ENCODE measurements around the gene SIDT1.

The SIDT1 gene

DNA sequence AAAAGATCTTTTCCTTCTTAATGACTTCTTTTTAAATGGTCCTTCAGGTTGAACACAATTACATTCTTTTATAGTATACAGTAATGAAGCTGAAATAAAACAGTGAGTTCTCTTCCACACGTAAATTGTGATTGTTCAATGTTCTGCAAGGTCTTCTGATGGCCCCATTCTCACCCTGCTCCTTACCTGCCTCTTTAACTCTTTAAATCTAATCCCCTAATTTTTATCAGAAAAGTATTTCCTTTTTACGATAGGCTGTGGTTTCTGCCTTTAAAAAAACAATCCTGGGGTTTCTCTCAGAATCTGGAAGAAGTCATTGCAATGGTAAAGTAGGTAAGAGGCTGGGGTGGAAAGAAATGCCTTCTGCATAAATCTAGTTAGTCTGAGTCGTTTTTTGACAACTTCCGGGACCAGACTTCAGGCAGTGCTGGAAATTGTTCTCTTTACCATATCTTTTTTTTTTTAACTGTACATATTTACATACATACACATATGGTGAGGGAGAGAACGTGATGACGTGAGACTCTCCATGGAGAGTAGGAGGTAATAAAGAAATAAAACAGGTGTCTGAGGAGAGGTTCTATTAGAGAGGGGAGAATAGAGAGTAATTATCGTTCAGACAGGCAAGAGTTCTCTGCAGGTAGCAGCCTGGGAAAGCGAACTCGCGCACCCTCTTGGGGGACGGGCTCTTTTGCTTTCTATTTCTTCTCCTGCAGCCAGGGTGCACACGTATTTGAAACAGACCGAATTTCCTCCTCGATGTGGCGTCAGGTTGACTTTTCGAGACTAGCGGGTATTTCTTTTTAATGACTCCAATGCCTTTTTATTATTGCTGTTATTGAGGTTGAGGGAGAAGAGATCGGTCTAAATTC, at the start of gene SIDT1:
Gene SIDT1 (plus strand): TSS at position 730 of the 872 bp plus-strand sequence. CDS start 467 bp downstream, outside the sequence.
- DNase-seq (ENCODE audit: low read depth): peak; percentile 9

DNA sequence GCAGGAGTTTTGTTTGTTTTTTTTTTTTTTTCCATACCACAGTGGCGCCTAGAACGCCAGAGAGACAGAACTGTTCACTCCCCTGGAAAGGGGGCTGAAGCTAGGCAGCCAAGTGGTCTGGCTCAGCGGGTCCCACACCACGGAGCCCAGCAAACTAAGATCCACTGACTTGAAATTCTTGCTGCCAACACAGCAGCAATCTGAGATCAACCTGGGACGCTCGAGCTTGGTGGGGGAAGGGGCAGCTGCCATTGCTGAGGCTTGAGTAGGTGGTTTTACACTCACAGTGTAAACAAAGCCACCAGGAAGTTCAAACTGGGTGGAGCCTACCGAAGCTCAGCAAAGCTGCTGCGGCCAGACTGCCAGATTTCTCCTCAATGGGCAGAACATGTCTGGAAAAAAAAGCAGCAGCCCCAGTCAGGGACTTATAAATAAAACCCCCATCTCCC, 47.2 kb upstream of the SIDT1 start:
- no peak for DNase-seq (ENCODE audit: low read depth)

DNA sequence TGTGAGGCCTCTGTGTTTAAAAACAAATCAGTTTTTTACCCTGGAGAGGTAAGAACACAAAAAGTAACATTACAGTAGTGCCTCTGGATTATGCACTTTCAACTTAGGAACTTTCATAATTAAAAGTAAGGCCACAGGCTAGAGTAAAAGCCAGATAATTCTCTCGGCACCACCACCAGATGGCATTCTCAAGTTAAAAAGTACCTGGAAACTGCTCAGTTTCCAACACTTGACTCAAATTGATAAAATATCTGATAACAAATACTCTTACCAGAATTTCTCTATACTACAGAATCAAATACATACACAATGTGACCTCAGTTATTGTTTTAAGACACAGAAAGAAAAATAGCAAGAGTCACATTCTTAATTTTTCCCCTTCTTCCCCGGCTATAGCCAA, 37.3 kb upstream of the SIDT1 start:
- peak; percentile 47 for DNase-seq (ENCODE audit: low read depth)

DNA sequence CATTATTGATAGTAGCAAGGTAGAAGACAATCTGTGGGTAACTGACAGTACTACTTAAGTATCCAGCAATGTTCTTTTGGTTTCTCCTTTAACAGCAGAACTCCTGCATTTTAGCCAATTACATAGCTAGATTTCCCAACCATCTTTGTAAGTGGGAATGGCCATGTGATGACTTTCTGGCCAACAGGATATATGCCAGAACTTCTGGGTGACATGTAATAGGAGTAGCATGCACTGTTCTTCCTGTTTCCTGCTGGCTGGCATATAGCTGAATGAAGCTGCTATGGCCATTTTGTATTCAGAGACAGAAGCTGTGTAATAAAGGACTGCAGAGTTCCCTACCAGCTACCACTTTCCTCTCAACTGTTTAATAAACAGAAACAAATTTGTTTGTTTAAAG, 35.4 kb upstream of the SIDT1 start:
- DNase-seq (ENCODE audit: low read depth): peak; percentile 53

DNA sequence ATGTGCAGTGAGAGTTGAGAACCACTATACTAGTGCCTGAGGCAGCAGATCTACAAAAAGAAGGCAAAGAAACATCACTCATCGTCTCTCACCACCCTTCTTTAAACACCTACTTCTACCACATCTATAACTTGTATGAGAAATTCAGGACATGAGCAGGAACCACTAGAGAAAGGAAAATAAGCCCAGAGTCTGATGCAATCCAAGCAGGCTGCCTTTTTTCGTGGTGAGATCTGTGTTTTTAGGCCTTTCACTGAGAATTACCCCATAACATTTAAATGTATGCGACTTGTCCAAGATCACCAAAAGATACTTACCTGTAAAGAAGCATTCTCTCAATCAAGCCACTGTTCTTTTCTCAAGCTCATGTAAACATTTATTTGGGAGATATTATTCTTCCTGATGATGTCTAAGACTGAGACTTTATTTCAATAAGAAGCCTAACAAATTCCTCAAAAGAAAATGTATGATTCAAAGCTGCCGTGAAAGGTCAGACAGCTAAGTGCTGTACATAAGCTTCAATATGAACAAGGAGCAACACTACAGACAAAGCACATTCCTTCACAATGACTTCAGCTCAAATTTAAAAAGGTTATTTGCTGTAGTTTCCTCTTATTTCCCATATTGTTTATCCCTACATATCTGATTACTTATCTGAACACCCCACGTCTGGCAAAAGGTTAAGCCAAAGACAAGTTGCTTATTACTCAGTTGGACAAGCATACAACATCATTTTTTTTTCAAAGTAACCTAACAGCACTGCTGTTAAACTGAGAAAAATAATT, 33.9 kb upstream of the SIDT1 start:
- DNase-seq (ENCODE audit: low read depth): peak; percentile 66

DNA sequence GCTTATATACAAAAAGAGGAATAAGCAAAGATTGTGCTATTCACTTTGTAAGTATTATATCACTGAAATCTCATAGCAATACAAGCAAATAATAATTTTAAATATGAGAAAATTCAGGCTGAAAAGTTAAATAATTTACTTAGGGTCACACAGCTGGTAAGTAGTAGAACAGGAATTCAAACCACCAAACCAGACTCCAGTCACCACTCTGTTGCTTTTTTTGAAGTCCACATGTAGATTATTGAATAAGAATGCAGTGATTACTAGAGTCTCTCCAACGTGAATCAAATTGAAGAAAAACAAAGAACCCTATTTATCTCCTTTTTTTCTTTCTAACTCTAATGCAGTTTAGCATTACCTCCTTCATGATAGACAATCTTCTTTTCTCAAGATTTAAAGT, 33.3 kb upstream of the SIDT1 start:
- no peak for DNase-seq (ENCODE audit: low read depth)

DNA sequence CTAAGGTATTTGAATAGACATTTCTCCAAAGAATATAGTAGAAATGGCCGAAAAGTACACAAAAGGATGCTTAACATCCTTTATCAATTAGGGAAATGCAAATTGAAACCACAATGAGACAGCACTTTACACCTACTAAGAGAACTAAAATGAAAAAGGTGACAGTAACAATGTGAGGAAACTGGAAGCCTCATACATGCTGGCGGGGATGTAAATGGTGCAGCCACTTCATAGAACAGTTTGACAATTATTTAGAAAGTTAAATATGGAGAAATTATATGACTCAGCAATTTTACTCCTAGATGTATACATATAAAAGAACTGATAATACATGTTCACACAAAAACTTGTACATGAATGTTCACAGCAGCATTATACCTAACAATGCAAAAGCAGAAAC, 30.8 kb upstream of the SIDT1 start:
- DNase-seq (ENCODE audit: low read depth): no peak

DNA sequence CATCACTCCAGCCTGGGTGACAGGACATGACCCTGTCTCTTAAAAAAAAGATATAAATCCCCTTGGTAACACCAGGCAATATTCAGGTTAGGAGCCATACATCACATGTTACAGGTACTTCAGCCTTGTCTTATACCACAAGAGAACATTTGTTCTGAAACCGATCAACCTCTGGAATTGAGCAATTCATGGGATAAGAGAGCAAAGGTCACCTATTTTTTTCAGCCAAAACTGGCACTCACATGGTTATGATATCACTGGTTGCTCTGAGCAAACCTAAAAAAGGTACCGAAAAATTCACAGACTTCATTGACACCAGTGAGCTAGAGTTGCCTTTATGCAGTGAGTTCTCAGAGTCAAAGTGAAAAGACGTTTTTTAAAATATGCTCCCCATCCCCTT, 26.5 kb upstream of the SIDT1 start:
- no peak for DNase-seq (ENCODE audit: low read depth)

DNA sequence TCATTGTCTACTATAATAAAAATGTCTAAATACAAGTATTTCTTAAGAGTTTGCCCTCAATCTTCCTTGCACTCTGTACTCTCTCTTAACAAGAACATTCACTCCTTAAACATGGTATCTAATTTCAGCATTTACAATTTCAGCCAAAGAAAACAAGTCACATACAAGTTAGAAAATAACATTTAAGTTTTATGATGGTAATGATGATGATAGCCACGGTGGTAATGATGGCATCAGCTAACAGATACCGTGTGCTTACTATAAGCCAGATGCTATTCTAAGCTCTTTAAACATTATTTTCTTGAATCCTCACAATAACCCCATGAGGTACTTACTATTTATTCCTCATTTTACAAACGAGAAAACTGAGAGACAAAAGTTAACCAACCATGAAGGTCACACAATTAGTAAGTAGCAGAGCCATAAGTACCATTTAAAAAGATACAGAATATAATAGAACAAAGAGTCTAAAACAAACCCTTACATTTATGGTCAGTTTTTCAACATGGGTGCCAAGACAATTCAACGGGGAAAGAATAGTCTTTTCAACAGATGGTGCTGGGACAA, 24.8 kb upstream of the SIDT1 start:
- DNase-seq (ENCODE audit: low read depth): no peak

DNA sequence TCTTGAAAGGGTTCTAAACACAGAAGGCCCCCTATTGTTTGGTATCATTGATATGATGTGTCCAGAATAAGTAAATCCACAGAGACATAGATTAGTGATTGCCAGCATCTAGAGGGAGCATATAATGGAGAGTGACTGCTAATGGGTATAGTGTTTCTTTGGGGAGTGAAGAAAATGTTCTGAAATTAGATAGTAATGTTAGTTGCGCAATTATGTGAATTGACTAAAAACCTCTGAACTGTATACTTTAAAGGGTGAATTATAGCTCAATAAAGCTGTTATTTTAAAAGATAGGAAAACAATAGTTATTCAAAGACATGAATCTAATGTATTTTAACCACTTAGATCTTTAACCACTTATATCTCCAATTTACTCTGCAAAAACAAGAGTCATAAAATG, 23.4 kb upstream of the SIDT1 start:
- no peak for DNase-seq (ENCODE audit: low read depth)

DNA sequence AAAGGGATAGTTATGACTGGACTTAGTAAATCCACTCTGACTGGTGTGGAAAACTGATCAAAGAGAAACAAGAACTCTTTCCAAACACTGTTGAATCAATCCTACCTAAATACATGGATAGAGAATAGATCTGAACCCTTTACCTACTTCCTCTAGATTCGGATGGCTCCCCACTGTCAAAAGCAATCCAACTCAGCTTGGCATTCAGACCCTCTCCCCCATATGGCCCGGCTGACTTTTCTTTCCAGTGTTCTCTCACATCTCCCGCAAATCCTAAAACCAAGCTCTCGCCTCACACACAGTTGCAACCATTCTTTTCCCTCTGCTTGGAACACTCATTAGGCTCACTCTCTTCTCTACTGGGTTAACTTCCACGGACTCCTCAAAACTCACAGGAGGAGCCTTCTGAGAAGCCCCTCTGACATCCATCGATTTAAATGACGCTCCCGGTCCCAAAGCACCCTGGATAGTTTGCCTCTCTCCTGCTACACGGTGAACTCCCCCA, 18.0 kb upstream of the SIDT1 start:
- no peak for DNase-seq (ENCODE audit: low read depth)

DNA sequence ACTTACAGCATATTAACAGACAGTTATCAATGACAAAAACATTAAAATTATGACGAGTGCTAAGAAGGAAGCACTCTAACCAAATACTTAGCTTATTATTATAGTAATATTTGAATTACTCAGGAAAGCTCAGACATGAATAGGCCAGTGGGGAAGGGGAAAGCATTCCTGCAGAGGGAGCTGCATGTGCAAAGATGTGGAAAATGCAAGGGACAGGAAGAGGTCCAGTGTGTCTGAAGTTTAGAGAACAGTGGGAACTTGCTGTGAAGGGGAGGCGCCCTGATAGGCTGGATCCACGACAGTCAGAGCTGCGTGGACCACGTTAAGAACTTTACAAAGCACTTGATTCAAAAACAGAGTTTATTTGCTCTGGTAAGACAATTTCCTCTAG, 16.2 kb upstream of the SIDT1 start:
- DNase-seq (ENCODE audit: low read depth): no peak

DNA sequence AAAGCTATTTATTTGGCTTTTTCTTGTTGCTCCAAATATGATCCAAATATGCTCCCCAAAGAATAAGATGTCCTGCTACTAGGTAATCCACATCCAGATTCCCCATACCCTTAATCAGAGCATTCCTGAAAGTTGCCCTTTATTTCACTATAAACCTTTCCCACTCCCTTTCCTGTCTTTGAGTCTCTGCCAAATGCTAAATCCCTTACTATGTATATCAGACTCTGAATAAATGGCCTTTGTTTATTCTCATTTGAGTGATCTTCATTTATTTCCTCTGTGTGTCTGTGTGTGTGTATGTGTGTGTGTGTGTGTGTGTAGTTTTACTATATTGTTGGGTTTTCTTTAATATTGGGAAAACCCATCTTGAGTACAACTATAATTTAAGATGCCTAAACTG, 10.4 kb upstream of the SIDT1 start:
- DNase-seq (ENCODE audit: low read depth): no peak

DNA sequence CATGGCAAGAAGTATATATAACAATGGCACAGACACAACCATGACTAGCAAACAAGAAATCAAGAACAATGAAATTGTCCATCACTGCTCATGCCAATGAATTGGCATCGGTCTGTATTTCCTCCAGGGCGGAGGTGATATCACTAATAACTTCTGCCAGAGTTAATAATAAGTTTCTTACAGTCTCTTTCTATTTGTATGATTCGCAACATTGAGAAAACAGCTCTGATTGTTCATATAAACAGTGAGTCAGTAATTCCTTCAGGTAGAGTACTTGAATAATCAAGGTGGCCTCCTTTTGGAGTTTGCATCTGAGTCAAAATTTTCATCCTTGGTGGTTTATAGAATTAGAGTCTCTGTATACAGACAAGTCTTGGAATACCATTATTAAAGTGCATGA, 9.1 kb upstream of the SIDT1 start:
- no peak for DNase-seq (ENCODE audit: low read depth)

DNA sequence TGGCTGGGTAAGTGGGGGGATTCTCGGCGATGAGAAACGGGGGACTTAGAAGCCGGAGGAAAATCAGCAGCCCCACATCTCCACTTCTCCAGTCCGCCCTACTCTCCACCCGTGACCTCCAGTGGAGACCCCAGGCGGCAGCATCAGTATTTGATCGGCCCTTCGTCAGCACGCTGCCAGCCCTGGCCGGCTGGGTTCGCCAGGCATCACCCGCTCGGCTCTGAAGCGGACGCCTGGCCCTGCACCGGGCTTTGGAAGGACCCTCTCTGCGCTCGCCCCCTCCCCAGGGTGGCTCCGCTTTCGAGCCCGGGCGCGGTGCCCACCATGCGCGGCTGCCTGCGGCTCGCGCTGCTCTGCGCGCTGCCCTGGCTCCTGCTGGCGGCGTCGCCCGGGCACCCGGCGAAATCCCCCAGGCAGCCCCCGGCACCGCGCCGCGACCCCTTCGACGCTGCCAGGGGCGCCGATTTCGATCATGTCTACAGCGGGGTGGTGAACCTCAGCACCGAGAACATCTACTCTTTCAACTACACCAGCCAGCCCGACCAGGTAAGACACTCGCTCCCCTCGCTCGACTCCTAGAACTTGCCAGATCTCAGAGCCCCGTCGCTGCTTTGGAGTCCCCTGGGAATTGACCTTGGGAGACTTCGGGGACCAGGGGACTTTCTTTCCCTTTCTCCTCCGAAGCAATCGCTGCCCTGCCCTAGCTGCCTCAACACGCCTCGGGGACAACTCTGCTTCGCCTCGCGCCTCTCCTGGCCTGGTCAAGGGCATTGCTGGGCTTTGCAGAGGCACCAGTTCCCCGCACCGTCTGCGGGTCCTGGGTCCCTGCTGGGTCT, 561 bp downstream of the SIDT1 start:
- peak; percentile 11 for DNase-seq (ENCODE audit: low read depth)

DNA sequence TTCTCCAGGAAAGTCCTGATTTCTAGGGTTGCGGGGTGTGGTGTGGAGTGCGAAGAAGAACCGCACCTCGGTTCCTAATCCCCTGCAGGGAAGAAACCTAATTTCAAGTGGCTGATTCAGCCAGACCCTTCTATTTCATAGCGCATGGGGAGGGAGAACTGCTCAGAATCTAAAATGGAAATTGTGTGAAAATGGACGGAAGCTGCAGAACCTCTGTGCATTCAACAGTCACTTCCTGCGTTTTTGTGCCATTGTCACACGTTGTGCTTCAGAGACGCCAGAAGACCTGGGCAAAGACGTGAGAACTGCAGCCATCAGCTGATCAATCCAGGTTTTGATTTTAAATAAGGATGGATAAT, 1.2 kb downstream of the SIDT1 start:
- no peak for DNase-seq (ENCODE audit: low read depth)

DNA sequence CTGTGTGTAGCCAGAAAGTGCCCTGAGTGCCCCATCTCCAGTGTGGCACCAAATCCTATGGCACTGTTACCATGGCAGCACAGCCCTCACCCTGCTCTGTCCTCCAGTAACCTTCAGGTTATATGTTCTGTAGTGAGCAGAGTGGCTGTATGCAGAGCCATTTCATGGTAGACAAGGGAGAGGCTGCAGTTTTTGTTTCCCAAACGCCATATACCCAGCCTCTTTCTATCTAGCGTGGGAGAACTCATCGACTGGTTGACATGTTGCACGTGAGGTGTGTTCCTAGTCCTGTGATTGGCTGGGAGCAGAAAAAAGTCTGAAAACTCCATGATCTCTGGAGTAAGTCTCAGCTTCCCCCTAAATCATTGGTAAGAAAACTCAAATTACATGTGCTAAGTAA, 2.0 kb downstream of the SIDT1 start:
- no peak for DNase-seq (ENCODE audit: low read depth)

DNA sequence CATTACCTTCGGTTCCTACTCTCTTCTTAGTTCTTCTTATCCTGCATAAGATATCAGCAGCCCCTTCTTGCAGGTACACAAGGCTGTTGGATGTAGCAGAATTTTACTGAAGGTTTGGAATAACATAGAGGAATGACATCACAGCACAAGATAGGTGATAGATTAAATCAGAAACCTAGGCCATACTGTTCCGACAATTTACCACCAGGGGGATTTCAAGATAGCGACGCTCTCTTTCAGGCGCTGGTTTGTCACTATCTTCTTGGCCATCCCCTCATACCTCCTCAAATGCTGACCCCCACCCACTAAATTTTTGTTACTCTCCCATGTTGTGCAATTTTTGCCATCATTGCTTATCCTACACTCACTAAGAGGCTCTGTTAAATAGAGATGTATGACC, 3.5 kb downstream of the SIDT1 start:
- DNase-seq (ENCODE audit: low read depth): no peak

DNA sequence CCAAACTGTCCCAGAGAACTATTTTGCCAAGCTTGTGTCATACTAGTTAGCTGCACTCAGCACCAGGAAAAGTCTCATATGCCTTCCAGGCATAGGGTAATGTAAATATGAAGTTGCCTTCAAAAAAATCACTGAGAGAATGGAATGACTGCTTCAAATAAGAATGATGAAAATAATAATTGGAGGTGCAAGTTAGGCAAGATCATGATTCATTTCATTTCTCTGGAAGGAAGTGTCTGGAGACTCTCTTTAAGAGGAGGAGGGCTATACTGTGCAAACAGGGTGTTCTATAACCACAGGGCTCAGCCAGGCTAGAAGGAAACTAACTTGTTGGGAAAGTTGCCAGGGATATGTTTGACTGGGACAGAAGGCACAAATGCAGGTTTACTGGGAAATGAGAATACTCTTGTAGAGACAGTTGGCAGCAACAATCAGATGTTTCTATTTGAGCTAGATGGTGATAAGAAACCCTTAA, 4.3 kb downstream of the SIDT1 start:
- peak; percentile 65 for DNase-seq (ENCODE audit: low read depth)

DNA sequence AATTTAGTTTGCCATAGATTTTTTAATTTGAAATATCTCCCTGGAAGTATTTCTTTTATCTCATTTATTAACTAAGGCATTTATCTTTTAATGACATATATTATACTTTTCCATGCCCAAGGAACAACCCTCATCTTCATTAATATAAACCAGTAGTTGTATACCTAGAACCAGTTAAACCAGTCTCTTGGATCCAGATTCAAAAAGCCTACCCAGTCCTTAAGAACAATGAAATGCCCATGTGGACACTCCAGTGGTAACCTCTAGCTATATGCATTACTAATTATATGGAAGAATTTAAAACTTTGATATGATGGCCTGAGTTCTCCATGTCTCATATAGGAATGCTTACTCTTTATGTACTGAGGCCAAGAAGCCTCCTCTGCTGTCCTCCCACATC, 4.8 kb downstream of the SIDT1 start:
- DNase-seq (ENCODE audit: low read depth): no peak

DNA sequence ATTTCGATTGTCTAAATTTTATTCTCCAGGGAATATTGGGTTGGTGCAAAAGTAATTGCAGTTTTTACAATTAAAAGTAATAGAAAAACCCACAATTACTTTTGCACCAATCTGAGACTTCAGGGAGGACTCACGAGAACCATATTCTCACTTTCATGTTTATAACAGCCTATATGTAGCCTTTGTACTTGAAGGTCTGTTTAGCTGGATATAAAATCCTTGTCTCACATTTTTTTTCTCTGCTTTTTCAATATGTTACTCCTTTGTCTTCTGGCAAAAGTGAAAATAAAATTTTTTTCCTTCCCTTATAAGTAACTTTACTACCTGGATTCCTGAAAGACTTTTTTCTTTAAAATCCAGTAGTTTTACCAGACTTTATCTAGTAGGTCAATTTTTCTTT, 9.2 kb downstream of the SIDT1 start:
- DNase-seq (ENCODE audit: low read depth): no peak

DNA sequence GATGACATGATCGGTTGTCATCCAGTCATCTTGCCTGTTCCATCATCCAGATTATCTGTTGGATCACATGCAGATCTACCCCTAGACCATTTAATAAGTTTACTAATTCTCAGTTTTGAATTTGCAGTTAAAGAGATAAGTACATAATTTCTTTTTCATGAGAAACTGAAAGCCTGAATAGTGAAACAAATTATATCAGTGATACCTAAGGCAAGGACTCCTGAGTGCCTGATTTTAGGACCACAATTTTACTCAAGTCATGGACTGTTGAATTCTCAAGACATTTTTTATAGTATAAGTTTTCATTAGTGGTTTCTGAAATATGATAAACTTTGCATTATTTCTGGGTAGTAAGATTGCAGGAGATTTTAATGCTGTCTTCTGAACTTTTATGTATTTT, 13.2 kb downstream of the SIDT1 start:
- no peak for DNase-seq (ENCODE audit: low read depth)

Data from EH (cell line).